Smooth muscle cell of bladder (primary cell): ENCODE data around the gene HDAC5. TPM values are rescaled to one million over a fixed set of nuclear protein-coding genes. Genes with fewer than 3 reads are reported as not detected.

Experiments used
- total RNA-seq: library from RNA; depleted of rRNA; stranded (reverse); fragments of >200 nt; gene quantifications from 2 replicates; pipeline ENCODE4 v1.2.3, GENCODE V29; 2014

Gene HDAC5
- 43.7 and 55.7 TPM in 2 replicates for total RNA-seq

DNA sequence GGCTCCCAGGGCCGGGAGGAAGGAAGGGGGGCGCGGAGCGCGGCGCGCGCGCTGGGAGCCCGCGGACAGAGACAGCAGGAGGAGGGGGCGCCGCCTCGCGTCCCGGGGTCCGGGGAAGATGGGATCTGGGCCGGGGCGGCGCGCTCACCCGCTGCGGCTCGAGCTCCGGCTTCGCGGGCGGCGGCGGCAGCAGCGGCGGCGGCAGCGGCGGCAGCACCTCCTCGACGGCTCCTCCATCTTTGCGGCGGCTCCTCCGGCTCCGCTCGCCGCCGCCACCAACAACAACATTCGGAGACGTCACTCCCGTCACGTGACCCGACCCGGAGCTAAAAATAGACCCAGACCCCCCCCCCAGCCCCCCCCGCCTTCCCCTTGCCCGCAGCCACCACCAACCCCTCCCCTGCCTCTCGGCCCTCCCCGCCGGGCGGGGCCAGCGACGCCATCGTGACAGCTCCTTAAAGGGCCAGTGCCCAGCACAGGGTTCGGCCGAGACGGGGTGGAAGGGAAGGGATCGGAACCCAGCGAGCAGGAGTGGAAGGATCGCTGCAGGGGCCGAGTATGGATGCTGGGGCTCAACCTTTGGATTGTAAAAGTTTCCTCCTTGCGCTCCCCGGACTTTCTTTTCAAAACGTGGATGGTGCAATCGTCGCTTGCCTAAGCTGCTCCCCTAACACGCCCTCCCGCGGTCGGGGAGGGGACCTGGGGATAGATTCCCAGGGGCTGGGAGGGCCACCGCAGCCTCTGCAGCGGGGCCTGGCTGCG, at the start of gene HDAC5:
HDAC5 (minus strand) TSS at position 286 of the 762 bp plus-strand sequence. CDS start 6,126 bp downstream, outside the sequence.

GRCh38 chr17:44170499-44171201, 47.2 kb upstream of the HDAC5 start, which contains the start of gene ASB16:
TSS of gene ASB16 (plus strand) at chr17:44170704. CDS start at chr17:44170790, 86 bp downstream.

GRCh38 chr17:44070455-44071197, 52.8 kb downstream of the HDAC5 start, which contains the start of gene G6PC3:
TSS of gene G6PC3 (plus strand) at chr17:44070735. CDS start at chr17:44070966, 231 bp downstream.

GRCh38 chr17:44066204-44066930, 57.1 kb downstream of the HDAC5 start, which contains the start of gene LSM12:
TSS of gene LSM12 (minus strand) at chr17:44066671. CDS start at chr17:44066587, 84 bp downstream.

Other genes starting within 250 kb of the HDAC5 start
- gene MPP2, start 216.1 kb downstream of the HDAC5 start, total RNA-seq = 2.0 and 3.0 TPM in 2 replicates
- gene PPY, start 181.2 kb downstream of the HDAC5 start, total RNA-seq = not detected in 2 replicates
- not detected in 2 replicates for gene PYY, start 169.7 kb downstream of the HDAC5 start, total RNA-seq
- 0.55 and 0.71 TPM in 2 replicates for gene NAGS, start 119.0 kb downstream of the HDAC5 start, total RNA-seq
- gene TMEM101, start 108.7 kb downstream of the HDAC5 start, total RNA-seq = 93.0 and 101 TPM in 2 replicates
- gene LSM12, start 57.0 kb downstream of the HDAC5 start, total RNA-seq = 23.4 and 26.3 TPM in 2 replicates
- gene G6PC3, start 52.9 kb downstream of the HDAC5 start, total RNA-seq = 15.4 and 18.9 TPM in 2 replicates
- 0.74 and 1.3 TPM in 2 replicates for gene HROB, start 18.3 kb upstream of the HDAC5 start, total RNA-seq
- gene ASB16, start 47.1 kb upstream of the HDAC5 start, total RNA-seq = under 0.01 and 0.09 TPM in 2 replicates
- 24.7 and 32.9 TPM in 2 replicates for gene TMUB2, start 63.3 kb upstream of the HDAC5 start, total RNA-seq
- gene ATXN7L3, start 76.2 kb upstream of the HDAC5 start, total RNA-seq = 25.9 and 31.5 TPM in 2 replicates
- 42.1 and 56.9 TPM in 2 replicates for gene UBTF, start 96.0 kb upstream of the HDAC5 start, total RNA-seq
- not detected in 2 replicates for gene SLC4A1, start 144.5 kb upstream of the HDAC5 start, total RNA-seq
- 0.18 and 0.43 TPM in 2 replicates for gene RUNDC3A, start 185.0 kb upstream of the HDAC5 start, total RNA-seq
- 44.5 and 56.5 TPM in 2 replicates for gene SLC25A39, start 201.2 kb upstream of the HDAC5 start, total RNA-seq
- gene GRN, start 221.7 kb upstream of the HDAC5 start, total RNA-seq = 192 and 319 TPM in 2 replicates
- gene FAM171A2, start 240.2 kb upstream of the HDAC5 start, total RNA-seq = 2.3 and 4.2 TPM in 2 replicates